Gastrocnemius medialis (tissue), 4 donors: ENCODE data around the gene SLIRP. TPM values are rescaled to one million over a fixed set of nuclear protein-coding genes. Genes with fewer than 3 reads are reported as not detected.
A peak's percentile ranks its signal among the peaks of the same experiment; 100 is the strongest.

ENCODE experiments used
- ATAC-seq, 2 donors: fragments of 150-250 bp; one replicate each; pipeline ENCODE4 v1.9.1; 2016
- DNase-seq, 2 donors: peaks; one replicate each; pipeline ENCODE4 v3.0.0-alpha.2; 2019
- H3K27ac ChIP-seq, 4 donors: fragments of 200-600 bp; sonication (generic); 1 replicate in 1 of 4; 2 replicates in 3 of 4; pipeline ENCODE4 v1.5.1; 2016 to 2018; ENCODE audit warnings: mild to moderate bottlenecking in 2 of 4, moderate library complexity in 1 of 4
- H3K27me3 ChIP-seq, 3 donors: fragments of 200-600 bp; sonication (generic) in 2 of 3; 1 replicate in 1 of 3; 2 replicates in 2 of 3; pipeline versions ENCODE4 v1.5.1 to v1.6.0; 2016 to 2019; ENCODE audit warnings: mild to moderate bottlenecking in 1 of 3, moderate library complexity in 1 of 3
- H3K36me3 ChIP-seq, 2 donors: fragments of 200-600 bp; sonication (generic) in 1 of 2; one replicate each; pipeline ENCODE4 v1.5.1; 2017 to 2018
- H3K4me1 ChIP-seq, 2 donors: fragments of 200-600 bp; sonication (generic) in 1 of 2; one replicate each; pipeline ENCODE4 v1.5.1; 2016 to 2017; ENCODE audit warnings: mild to moderate bottlenecking in 2 of 2
- H3K4me3 ChIP-seq, 4 donors: fragments of 200-600 bp; sonication (generic) in 3 of 4; 1 replicate in 1 of 4; 2 replicates in 3 of 4; pipeline ENCODE4 v1.5.1; 2016 to 2019; ENCODE audit warnings: mild to moderate bottlenecking in 2 of 4
- H3K9me3 ChIP-seq, 3 donors: fragments of 200-600 bp; sonication (generic) in 2 of 3; 1 replicate in 1 of 3; 2 replicates in 2 of 3; pipeline ENCODE4 v1.5.1; 2016 to 2019
- CTCF ChIP-seq, 5 experiments: fragments of 450-650 bp in 3 of 5; fragments of 200-600 bp in 2 of 5; sonication (generic) in 2 of 5; IDR thresholded peaks in 4 of 5; conservative IDR thresholded peaks in 1 of 5; 1 replicate in 4 of 5; 2 replicates in 1 of 5; pipeline ENCODE4 v1.5.1; 2016 to 2019; ENCODE audit warnings: antibody characterized with exemption in 5 of 5, mild to moderate bottlenecking in 3 of 5, moderate library complexity in 3 of 5
- POLR2A ChIP-seq, 2 donors: fragments of 450-650 bp; IDR thresholded peaks; one replicate each; pipeline ENCODE4 v1.6.1; 2017; ENCODE audit warnings: antibody characterized with exemption in 2 of 2, mild to moderate bottlenecking in 2 of 2, moderate library complexity in 2 of 2
- in situ Hi-C, 4 donors: fragments of 200-750 bp; cut with MboI; loops; one replicate each; pipeline versions ENCODE4 v1.15.0 to v1.8.0; 2017; ENCODE audit warnings: low sequenced_read_pairs in 4 of 4
- intact Hi-C: fragments of 100-400 bp; cut with DNase I; formaldehyde crosslinking; loops from one replicate; pipeline ENCODE4 v1.15.1; 2023; ENCODE audit warnings: low total_unique reads
- total RNA-seq, 4 donors: library from RNA; depleted of rRNA; stranded (reverse); fragments of >200 nt; gene quantifications; one replicate each; pipeline versions ENCODE4 v1.1.0 to v1.2.3, GENCODE V29; 2016

Gene SLIRP
- total RNA-seq, 4 donors from 2014 or later = 293 to 550 (median 332) TPM

- intact Hi-C loops (no loop called here), in situ Hi-C loops (loop anchor here in 3 of 4 donors (25.0 kb wide), 1 partner anchor 259 kb away; the partner anchor contains the start of genes AHSA1 (in 3 of the 3) and VIPAS39 (in 3 of the 3))
- Histone ChIP-seq H3K27ac (no peak overlapping the region), H3K27me3 (no peaks in the 10 kb centered on the region), H3K36me3 (peaks cover 0 to 99% of the 10 kb centered on the region in 2 donors), H3K4me3 (no peak overlapping the region), H3K4me1 (no peaks in the 10 kb centered on the region), H3K9me3 (no peaks in the 10 kb centered on the region)
- TF ChIP-seq CTCF (IDR thresholded peaks at IDR 0.05 in 4 of 5, conservative IDR thresholded peaks at IDR 0.05 in 1 of 5) (no peak), POLR2A (IDR thresholded peaks at IDR 0.05) (no peak)
- ATAC-seq (no peak), DNase-seq (no peak)
Measured at GRCh38 chr14:77721437-77721836, 13.5 kb downstream of the SLIRP start.

- DNase-seq (no peak), ATAC-seq (no peak)
- intact Hi-C loops = no loop called here
- in situ Hi-C loops = loop anchor here in 3 of 4 donors (25.0 kb wide), 1 partner anchor 260 kb away; the partner anchor contains the start of genes AHSA1 (in 3 of the 3) and VIPAS39 (in 3 of the 3)
- H3K9me3 ChIP-seq = no peaks in the 10 kb centered on the region
- H3K4me1 ChIP-seq = no peaks in the 10 kb centered on the region
- H3K27ac ChIP-seq = no peak overlapping the region
- no peak overlapping the region for H3K4me3 ChIP-seq
- H3K36me3 ChIP-seq = peaks cover 2 to 99% of the 10 kb centered on the region in 2 donors
- no peak for TF ChIP-seq CTCF (IDR thresholded peaks at IDR 0.05 in 4 of 5, conservative IDR thresholded peaks at IDR 0.05 in 1 of 5)
- no peak for TF ChIP-seq POLR2A (IDR thresholded peaks at IDR 0.05)
- no peaks in the 10 kb centered on the region for H3K27me3 ChIP-seq
Measured at GRCh38 chr14:77722301-77722700, 14.4 kb downstream of the SLIRP start.

- Histone ChIP-seq H3K9me3 (no peaks in the 10 kb centered on the region), H3K27ac (no peak overlapping the region), H3K4me1 (no peaks in the 10 kb centered on the region), H3K27me3 (no peaks in the 10 kb centered on the region), H3K4me3 (no peak overlapping the region), H3K36me3 (peaks cover 2 to 100% of the 10 kb centered on the region in 2 donors)
- intact Hi-C loops (no loop called here), in situ Hi-C loops (no loop called here)
- ATAC-seq = no peak
- DNase-seq = no peak
- no peak for TF ChIP-seq CTCF (IDR thresholded peaks at IDR 0.05 in 4 of 5, conservative IDR thresholded peaks at IDR 0.05 in 1 of 5)
- no peak for TF ChIP-seq POLR2A (IDR thresholded peaks at IDR 0.05)
Measured at GRCh38 chr14:77730976-77731497, 23.1 kb downstream of the SLIRP start.

GRCh38 chr14:77738559-77739250 lies 30.8 kb downstream of the SLIRP start:
- peaks cover 18 to 25% of the 10 kb centered on the region in 2 donors for H3K4me1 ChIP-seq
- TF ChIP-seq POLR2A (IDR thresholded peaks at IDR 0.05) (no peak), CTCF (IDR thresholded peaks at IDR 0.05 in 4 of 5, conservative IDR thresholded peaks at IDR 0.05 in 1 of 5) (no peak)
- peaks cover 0 to 53% of the 10 kb centered on the region in 2 donors for H3K36me3 ChIP-seq
- peak in 1 of 2 donors; percentile 52 for DNase-seq
- peak; percentile 92 to 95 for ATAC-seq
- in situ Hi-C loops (no loop called here), intact Hi-C loops (no loop called here)
- H3K4me3 ChIP-seq = no peak overlapping the region
- no peaks in the 10 kb centered on the region for H3K9me3 ChIP-seq
- no peaks in the 10 kb centered on the region for H3K27me3 ChIP-seq
- peak overlapping the region; percentile 27 to 81 (median 62) for H3K27ac ChIP-seq
